Measurements from ENCODE around the gene FBXL5.

Gene FBXL5

GRCh38 chr4:15653864-15654592, 1.1 kb downstream of the FBXL5 start:
- Histone ChIP-seq H3K4me1 (ENCODE audit: control insufficient read depth, insufficient read depth, low read length) (0 out of 2 replicates have a peak, but pooled peaks cover 4% of the 10 kb centered on the region), H3K4me3 (ENCODE audit: low read depth, low read length) (peak overlapping the region; percentile 74), H3K27ac (ENCODE audit: extremely low read depth, low read depth, low read length) (peak overlapping the region; percentile 91), H3K36me3 (ENCODE audit: control insufficient read depth in 2 of 2, insufficient read depth in 1 of 2, low read length in 2 of 2) (peaks cover 0 to 5% of the 10 kb centered on the region in 2 experiments; a peak in 1 of 3 replicates), H3K9me3 (ENCODE audit: control insufficient read depth, insufficient read depth, low read depth, low read length) (no peaks in the 10 kb centered on the region)
- ChIA-PET CTCF (no interaction called here), POLR2A (interaction anchor here (0.6 to 2.8 kb wide), 3 partner anchors 17 to 28 kb away, joined by 3 to 18 read pairs (median 4); partner anchors contain the start of gene FAM200B)
- TF ChIP-seq GLI4 (tag by site-specific recombination; IDR thresholded peaks at IDR 0.05) (no peak), KLF10 (tag by site-specific recombination; IDR thresholded peaks at IDR 0.05) (peak; percentile 36; the same call in 1 of the 2 replicates), HOXA7 (CRISPR knock-in tag; IDR thresholded peaks at IDR 0.05; ENCODE audit: borderline replicate concordance) (no peak), ZNF843 (tag by site-specific recombination; IDR thresholded peaks at IDR 0.05) (no peak), PRDM1 (tag by site-specific recombination; IDR thresholded peaks at IDR 0.05) (no peak), PRDM10 (tag by site-specific recombination; IDR thresholded peaks at IDR 0.05) (peak; percentile 93), ZBTB49 (tag by site-specific recombination; IDR thresholded peaks at IDR 0.05; ENCODE audit: low read depth) (no peak), KLF8 (tag by site-specific recombination; IDR thresholded peaks at IDR 0.05) (no peak), ZNF148 (tag by site-specific recombination; IDR thresholded peaks at IDR 0.05; ENCODE audit: borderline replicate concordance) (no peak), ZFP3 (tag by site-specific recombination; IDR thresholded peaks at IDR 0.05; ENCODE audit: low read depth) (no peak), ZNF335 (tag by site-specific recombination; conservative IDR thresholded peaks at IDR 0.05) (peak; percentile 53; the same call in 1 of the 2 replicates), ZNF629 (tag by site-specific recombination; IDR thresholded peaks at IDR 0.05) (peak; percentile 66), REPIN1 (tag by site-specific recombination; IDR thresholded peaks at IDR 0.05; ENCODE audit: low read depth) (no peak), SCRT2 (tag by site-specific recombination; IDR thresholded peaks at IDR 0.05) (no peak), ZNF354C (tag by site-specific recombination; IDR thresholded peaks at IDR 0.05; ENCODE audit: borderline replicate concordance, low read depth) (no peak), ZNF510 (tag by site-specific recombination; IDR thresholded peaks at IDR 0.05; ENCODE audit: insufficient replicate concordance) (no peak), ZSCAN5A (tag by site-specific recombination; IDR thresholded peaks at IDR 0.05) (no peak), ZFHX2 (tag by site-specific recombination; conservative IDR thresholded peaks at IDR 0.05) (no peak)
